T-helper 1 cell treated with Interleukin-12 subunit alpha and Interleukin-12 subunit beta and Interleukin-4 antibody, amounts not matched to agents 30 μg/mL and 1 μg/mL, for 36 hours (primary cell): ENCODE data around the gene ACTR3C.

Experiments used
- H3K27ac Mint-ChIP-seq: one replicate; pipeline ENCODE4 v1.8.0; 2021; ENCODE audit warnings: mild to moderate bottlenecking, mixed read lengths
- H3K27me3 Mint-ChIP-seq: one replicate; pipeline ENCODE4 v1.8.0; 2021; ENCODE audit warnings: low read depth, mixed read lengths
- H3K36me3 Mint-ChIP-seq: one replicate; pipeline ENCODE4 v1.8.0; 2021; ENCODE audit warnings: low read depth, mixed read lengths
- H3K4me1 Mint-ChIP-seq: one replicate; pipeline ENCODE4 v1.8.0; 2021; ENCODE audit warnings: low read depth, mixed read lengths
- H3K4me3 Mint-ChIP-seq: one replicate; pipeline ENCODE4 v1.8.0; 2021; ENCODE audit warnings: mild to moderate bottlenecking, moderate library complexity, mixed read lengths
- H3K9me3 Mint-ChIP-seq: one replicate; pipeline ENCODE4 v1.8.0; 2021; ENCODE audit warnings: mixed read lengths

Gene ACTR3C

DNA sequence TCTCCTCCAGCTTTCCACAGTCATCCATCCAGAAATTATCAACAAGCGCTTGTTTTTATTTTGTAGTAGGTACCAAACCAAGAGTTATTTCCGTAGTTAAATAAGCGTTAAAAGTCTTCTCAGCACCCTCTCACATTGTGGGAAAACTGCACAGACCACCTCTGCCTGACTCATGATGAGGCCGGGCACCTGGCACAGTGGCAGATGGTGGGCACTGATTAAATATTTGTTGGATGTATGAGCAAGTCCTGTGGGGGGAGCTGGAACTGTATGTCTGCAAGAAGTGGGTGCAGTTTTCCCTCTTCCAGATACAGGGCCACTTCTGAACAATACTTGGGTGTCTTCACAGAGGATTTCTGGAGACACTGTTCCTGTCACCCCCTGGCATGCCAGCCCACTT is 40.0 kb upstream of the ACTR3C start:
- H3K4me3 Mint-ChIP-seq, result no peak overlapping the region
- H3K9me3 Mint-ChIP-seq, result no peaks in the 10 kb centered on the region
- H3K27ac Mint-ChIP-seq, result no peak overlapping the region
- no peaks in the 10 kb centered on the region for H3K36me3 Mint-ChIP-seq
- no peaks in the 10 kb centered on the region for H3K27me3 Mint-ChIP-seq
- H3K4me1 Mint-ChIP-seq, result peaks cover 32% of the 10 kb centered on the region

DNA sequence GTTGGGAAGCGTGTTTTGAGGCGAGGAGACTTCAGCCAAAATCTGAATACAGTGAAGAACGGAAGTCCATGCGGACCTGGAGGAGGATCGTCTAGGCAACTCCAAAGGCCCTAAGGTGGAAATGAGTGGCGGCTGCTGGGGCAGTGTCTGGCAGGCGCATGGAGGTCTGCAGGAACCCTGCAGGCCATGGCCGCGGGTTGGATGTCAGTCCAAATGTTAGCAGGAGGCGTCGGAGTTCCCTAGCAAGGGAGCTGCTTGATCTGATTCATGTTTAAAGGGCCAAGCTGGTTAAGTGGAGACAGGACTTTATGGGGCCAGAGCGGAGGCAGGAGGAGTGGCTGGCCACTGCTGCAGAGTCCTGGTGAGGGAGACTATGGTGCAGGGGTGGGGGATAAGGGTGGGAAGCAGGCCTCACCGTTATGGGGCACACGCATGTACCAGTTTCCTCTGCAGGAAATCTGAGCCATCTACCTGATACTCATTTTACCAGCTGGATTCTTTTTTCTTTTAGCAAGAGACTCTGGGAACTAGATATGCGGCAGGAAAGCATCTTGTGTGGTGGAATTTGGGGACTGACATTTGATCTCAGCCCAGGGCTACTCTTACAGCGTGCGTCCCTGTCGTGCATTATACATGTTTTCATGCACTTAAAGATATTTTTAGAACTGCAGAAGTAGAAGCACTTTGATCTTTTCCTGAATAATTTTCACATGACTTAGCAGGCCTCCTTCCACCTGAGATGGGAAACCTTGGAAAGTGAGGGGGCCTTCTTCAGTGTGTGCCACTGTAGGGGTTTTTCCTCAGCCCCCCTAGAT is 38.7 kb upstream of the ACTR3C start:
- H3K4me1 Mint-ChIP-seq, result peaks cover 36% of the 10 kb centered on the region
- no peaks in the 10 kb centered on the region for H3K27me3 Mint-ChIP-seq
- no peaks in the 10 kb centered on the region for H3K9me3 Mint-ChIP-seq
- no peak overlapping the region for H3K4me3 Mint-ChIP-seq
- H3K27ac Mint-ChIP-seq, result peak overlapping the region; percentile 29
- H3K36me3 Mint-ChIP-seq, result no peaks in the 10 kb centered on the region

DNA sequence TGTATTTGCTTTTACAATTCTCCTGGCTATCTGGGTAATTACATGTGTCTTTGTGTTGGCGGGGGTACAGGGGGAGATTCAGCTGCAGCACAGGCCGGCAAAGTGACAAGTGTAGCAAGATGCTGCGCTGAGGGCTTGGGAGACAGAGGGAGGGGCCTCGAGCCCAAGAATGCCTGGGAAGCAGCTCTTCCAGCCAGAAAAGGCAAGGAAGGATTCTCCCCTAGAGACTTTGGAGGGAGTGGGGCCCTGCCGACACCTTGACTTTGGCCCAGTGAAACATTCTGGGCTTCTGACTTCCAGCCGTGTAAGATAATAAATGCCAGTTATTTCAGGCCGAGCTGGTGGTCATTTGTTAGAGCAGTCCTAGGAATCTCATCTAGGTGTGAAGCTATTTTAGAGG is 38.1 kb upstream of the ACTR3C start:
- Mint-ChIP-seq H3K4me1 (peaks cover 39% of the 10 kb centered on the region), H3K4me3 (no peak overlapping the region), H3K9me3 (no peaks in the 10 kb centered on the region), H3K27me3 (no peaks in the 10 kb centered on the region), H3K27ac (no peak overlapping the region), H3K36me3 (no peaks in the 10 kb centered on the region)

DNA sequence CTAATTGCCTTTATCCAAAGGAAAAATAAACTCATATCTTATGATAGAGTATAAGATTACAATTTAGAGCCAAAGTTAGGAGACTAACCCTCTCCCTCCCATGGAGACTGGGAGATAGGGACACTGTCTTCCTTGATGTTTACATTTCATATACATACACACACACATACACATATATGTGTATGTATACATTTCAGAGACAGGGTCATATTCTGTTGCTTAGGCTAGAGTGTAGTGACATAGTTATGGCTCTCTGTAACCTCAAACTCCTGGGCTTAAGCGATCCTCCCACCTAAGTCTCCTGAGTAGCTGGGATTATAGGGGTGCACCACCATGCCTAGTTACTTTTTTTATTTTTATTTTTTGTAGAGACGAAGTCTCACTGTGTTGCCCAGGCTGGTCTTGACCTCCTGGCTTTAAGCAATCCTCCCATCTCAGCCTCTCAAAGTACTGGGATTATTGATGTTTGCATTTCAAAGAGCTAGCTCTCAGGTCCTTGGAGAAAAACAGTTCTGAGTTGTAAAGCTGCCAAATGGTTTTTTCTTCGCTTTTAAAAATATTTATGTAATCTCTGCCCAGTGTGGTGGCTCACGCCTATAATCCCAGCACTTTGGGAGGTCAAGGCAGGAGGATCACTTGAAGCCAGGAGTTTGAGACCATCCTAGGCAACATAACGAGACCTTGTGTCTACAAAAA is 37.2 kb upstream of the ACTR3C start:
- Mint-ChIP-seq H3K4me3 (no peak overlapping the region), H3K9me3 (no peaks in the 10 kb centered on the region), H3K27me3 (no peaks in the 10 kb centered on the region), H3K27ac (peak overlapping the region; percentile 37), H3K36me3 (no peaks in the 10 kb centered on the region), H3K4me1 (peaks cover 38% of the 10 kb centered on the region)

DNA sequence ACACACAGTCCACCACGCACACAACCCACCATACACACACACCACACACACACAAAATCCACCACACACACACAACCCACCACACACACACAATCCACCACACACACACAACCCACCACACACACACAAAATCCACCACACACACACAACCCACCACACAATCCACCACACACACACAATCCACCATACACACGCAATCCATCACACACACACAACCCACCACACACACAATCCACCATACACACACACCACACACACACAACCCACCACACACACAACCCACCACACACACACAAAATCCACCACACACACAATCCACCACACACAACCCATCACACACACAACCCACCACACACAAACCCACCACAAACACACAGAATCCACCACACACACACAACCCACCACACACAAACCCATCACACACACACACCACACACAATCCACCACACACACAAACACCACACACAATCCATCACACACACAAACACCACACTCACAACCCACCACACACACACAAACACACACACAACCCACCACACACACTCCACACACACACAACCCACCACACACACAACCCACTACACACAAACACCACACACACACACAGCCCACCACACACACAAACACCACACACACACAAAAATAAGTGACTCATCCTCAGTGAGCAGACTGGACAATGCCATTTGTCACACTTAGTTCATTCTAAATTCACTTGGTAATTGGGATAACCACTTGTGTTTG is 36.4 kb upstream of the ACTR3C start:
- Mint-ChIP-seq H3K9me3 (no peaks in the 10 kb centered on the region), H3K27ac (peak overlapping the region; percentile 37), H3K36me3 (no peaks in the 10 kb centered on the region), H3K4me1 (peaks cover 38% of the 10 kb centered on the region), H3K4me3 (peak overlapping the region; percentile 0), H3K27me3 (no peaks in the 10 kb centered on the region)

DNA sequence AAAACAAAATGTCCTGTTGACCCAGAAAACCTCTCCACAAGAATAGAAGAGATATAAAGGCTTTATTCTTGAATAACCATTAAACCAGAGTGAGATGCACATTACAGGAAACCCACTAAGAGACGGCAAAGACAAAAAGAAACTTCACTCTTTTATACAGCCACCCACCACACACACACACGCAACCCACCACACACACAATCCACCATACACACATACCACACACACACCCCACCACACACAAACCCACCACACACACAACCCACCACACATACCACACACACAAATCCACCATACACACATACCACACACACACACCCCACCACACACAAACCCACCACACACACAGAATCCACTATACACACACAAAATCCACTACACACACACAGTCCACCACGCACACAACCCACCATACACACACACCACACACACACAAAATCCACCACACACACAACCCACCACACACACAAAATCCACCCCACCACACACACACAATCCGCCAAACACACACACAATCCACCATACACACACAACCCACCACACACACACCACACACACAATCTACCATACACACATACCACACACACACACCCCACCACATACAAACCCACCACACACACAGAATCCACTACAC is 35.8 kb upstream of the ACTR3C start:
- peaks cover 35% of the 10 kb centered on the region for H3K4me1 Mint-ChIP-seq
- H3K36me3 Mint-ChIP-seq, result no peaks in the 10 kb centered on the region
- H3K9me3 Mint-ChIP-seq, result no peaks in the 10 kb centered on the region
- H3K27ac Mint-ChIP-seq, result no peak overlapping the region
- no peak overlapping the region for H3K4me3 Mint-ChIP-seq
- no peaks in the 10 kb centered on the region for H3K27me3 Mint-ChIP-seq

DNA sequence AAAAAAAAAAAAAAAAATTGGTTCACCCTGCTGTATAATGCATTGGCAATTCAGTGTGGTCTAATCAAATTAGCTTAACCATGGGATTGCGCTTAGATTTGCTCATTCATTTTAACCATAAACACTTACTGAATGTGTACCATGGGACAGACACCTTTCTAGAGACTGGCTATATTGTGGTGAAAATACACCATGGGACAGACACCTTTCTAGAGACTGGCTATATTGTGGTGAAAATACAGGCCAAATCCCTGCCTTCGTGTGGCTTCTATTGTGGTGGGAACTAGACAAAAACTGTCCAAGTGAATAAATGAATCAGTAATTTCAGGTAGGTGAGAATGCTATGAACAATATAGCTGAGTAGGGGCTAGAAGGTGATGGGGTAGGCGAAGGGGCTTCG is 35.1 kb upstream of the ACTR3C start:
- no peaks in the 10 kb centered on the region for H3K36me3 Mint-ChIP-seq
- peak overlapping the region; percentile 37 for H3K27ac Mint-ChIP-seq
- no peak overlapping the region for H3K4me3 Mint-ChIP-seq
- H3K9me3 Mint-ChIP-seq, result no peaks in the 10 kb centered on the region
- H3K4me1 Mint-ChIP-seq, result peaks cover 31% of the 10 kb centered on the region
- peaks cover under 1% of the 10 kb centered on the region for H3K27me3 Mint-ChIP-seq

DNA sequence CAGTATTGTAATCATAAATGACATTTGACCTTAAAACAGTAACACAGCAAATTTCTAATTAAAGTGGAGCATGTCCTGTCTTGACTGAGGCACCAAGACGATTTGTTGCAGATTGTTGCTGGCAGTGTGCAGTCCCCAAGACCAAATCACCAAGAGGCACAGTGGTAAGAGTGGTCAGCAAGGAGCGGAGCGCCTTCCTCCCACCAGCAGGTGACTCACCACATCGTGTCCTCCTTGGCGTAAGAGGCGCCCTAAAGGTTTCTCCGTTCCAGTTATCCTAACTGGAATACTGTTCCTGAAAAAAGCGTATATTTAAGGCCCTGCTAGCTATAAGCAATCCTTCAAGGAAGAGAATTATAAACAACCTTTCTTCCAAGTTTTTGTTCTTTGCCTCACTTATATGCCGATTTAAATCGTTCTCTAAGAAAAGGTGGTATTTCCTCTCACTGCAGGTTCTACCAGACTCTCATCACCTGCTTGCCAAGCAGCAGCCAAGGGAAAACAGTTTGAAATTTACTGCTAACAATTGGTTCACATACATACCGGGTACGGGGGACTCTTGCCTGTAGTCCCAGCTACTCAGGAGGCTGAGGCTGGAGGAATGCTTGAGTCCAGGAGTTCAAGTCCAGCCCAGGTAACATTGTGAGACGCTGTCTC is 34.6 kb upstream of the ACTR3C start:
- Mint-ChIP-seq H3K27me3 (peaks cover 3% of the 10 kb centered on the region), H3K36me3 (no peaks in the 10 kb centered on the region), H3K27ac (peak overlapping the region; percentile 86), H3K4me1 (peaks cover 31% of the 10 kb centered on the region), H3K9me3 (no peaks in the 10 kb centered on the region), H3K4me3 (no peak overlapping the region)

DNA sequence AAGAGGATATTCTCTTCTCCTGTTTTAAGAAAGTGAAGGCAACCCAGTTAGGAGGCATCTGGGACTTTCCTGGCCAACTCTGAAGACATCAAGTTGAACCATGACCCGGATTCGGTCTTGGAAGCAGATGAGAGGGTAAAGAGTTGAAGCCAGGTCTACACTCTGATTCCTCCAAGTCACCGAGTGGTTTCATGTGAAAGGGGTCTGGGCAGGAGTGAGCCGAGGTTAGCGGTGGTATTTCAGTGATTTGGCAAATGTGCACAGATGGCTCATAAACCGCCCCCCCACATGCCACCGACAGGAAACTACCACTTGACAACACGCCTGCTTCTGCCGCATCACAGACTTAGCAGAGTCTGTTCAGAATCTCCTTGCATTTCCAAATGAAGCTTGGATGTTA is 33.9 kb upstream of the ACTR3C start:
- peaks cover 3% of the 10 kb centered on the region for H3K27me3 Mint-ChIP-seq
- H3K4me3 Mint-ChIP-seq, result peak overlapping the region; percentile 63
- H3K36me3 Mint-ChIP-seq, result no peaks in the 10 kb centered on the region
- peaks cover 31% of the 10 kb centered on the region for H3K4me1 Mint-ChIP-seq
- H3K27ac Mint-ChIP-seq, result peak overlapping the region; percentile 86
- no peaks in the 10 kb centered on the region for H3K9me3 Mint-ChIP-seq

DNA sequence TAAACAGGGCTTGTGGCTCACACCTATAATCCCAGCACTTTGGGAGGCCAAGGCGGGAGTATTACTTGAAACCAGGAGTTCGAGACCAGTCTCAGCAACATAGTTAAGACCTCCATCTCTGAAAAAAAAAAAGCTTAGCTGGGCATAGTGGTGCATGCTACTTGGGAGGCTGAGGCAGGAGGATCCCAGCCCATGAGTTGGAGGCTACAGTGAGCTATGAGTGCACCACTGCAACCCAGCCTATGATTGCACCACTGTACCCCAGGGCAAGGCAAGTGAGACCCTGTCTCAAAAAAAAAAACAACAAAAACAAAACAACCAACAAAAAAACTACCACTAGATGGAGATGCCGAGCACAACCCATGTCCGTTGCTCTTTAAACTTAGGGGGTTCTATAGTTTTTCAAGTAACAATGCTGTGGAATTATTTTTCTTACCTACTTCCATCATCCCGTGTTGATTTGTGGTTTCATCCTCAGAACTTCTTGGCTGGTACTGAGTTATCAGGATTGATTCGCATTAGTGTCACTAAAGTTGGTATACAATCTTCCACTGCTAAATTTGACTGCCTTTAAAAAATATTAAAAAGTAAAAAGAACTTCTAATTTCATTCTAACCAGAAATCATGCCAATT is 33.0 kb upstream of the ACTR3C start:
- Mint-ChIP-seq H3K4me1 (peaks cover 31% of the 10 kb centered on the region), H3K9me3 (no peaks in the 10 kb centered on the region), H3K4me3 (no peak overlapping the region), H3K27ac (peak overlapping the region; percentile 60), H3K36me3 (no peaks in the 10 kb centered on the region), H3K27me3 (peaks cover 3% of the 10 kb centered on the region)

DNA sequence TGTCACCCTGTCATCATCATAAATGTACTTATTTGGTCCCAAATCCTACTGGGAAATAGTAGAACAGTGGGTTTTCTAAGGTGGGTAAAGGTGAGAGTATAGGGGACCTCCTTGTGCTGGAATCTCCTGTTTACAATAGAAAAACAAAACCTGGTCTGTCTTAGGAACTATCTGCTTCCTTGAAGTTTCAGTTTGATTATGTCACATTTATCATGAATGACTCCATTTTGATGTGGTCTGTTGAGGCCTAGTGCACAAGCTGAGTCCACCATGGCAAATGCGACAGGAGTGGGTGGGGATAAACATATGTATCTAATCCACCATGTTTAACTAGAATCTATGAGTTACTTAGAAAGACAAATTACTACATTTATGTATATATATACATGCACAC is 32.3 kb upstream of the ACTR3C start:
- Mint-ChIP-seq H3K9me3 (no peaks in the 10 kb centered on the region), H3K4me1 (peaks cover 31% of the 10 kb centered on the region), H3K4me3 (no peak overlapping the region), H3K36me3 (no peaks in the 10 kb centered on the region), H3K27me3 (peaks cover 3% of the 10 kb centered on the region), H3K27ac (peak overlapping the region; percentile 50)

DNA sequence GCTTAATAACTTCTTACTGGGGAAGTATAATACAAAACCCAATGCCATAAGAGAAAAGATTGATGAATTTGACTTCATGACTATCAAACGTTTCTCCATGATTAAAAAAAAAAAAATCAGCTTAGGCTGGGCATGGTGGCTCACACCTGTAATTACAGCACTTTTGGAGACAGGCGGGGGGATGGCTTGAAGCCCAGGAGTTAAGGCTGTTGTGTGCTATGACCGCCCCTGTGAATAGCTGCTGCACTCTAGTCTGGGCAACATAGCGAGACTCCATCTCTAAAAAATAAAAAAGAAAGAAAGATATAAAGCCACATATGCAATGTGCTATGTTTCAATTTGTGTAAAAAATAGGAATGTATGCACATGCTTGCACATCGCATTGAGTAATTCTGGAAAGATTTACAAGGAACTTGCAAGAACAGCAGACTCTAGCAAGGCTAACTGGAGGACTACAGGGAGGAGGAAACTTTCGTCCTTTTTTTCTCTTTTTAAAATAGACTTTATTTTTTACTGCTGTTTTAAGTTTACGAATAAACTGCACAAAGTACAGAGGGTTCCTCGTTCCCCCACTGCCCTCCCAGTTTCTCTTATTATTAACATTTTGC is 28.3 kb upstream of the ACTR3C start:
- Mint-ChIP-seq H3K27me3 (peaks cover 20% of the 10 kb centered on the region), H3K9me3 (no peaks in the 10 kb centered on the region), H3K36me3 (no peaks in the 10 kb centered on the region), H3K4me3 (no peak overlapping the region), H3K27ac (no peak overlapping the region), H3K4me1 (peaks cover 7% of the 10 kb centered on the region)

DNA sequence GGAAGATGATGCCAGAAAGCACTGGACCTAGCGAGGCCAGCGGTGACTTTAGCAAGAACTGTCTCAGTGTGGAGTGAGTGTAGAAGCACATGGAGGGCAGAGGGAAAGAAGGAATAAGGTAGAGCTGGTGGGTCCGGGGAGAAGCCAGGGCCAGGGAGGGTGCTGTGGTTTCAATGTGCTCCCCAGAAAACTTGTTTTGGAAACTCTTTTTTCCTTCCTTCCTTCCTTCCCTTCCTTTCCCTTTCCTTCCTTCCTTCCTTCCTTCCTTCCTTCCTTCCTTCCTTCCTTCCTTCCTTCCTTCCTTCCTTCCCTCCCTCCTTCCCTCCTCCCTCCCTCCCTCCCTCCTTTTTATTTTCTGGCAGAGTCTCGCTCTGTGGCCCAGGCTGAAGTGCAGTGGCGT is 23.6 kb upstream of the ACTR3C start:
- Mint-ChIP-seq H3K4me1 (peaks cover 3% of the 10 kb centered on the region), H3K4me3 (no peak overlapping the region), H3K27ac (no peak overlapping the region), H3K36me3 (peaks cover 6% of the 10 kb centered on the region), H3K9me3 (peaks cover 12% of the 10 kb centered on the region), H3K27me3 (peaks cover 55% of the 10 kb centered on the region)
